Loucy (cell line): Measurements from ENCODE around the gene TENM4.

ENCODE experiments used
- H2AFZ ChIP-seq: fragments of 200-600 bp; sonication (generic); 2 replicates; pipeline ENCODE4 v1.6.0; 2016; ENCODE audit warnings: antibody characterized with exemption, mild to moderate bottlenecking, low read length, moderate library complexity
- H3F3A ChIP-seq: fragments of 200-600 bp; 2 replicates; pipeline ENCODE4 v1.6.0; 2016; ENCODE audit warnings: antibody characterized with exemption, low read depth, mild to moderate bottlenecking
- H3K27me3 ChIP-seq: fragments of 200-600 bp; sonication (generic); 2 replicates; pipeline ENCODE4 v1.6.1; 2014; ENCODE audit warnings: low read length, mild to moderate bottlenecking; ENCODE audit not compliant: insufficient read depth, poor library complexity, severe bottlenecking
- H3K36me3 ChIP-seq: fragments of 200-600 bp; sonication (generic); 2 replicates; pipeline ENCODE4 v1.6.1; 2016; ENCODE audit warnings: low read length; ENCODE audit not compliant: insufficient read depth
- H3K4me1 ChIP-seq: fragments of 200-600 bp; sonication (generic); 2 replicates; pipeline ENCODE4 v1.5.1; 2014; ENCODE audit warnings: low read length, mild to moderate bottlenecking; ENCODE audit not compliant: insufficient read depth, poor library complexity, severe bottlenecking
- H3K4me2 ChIP-seq: fragments of 200-600 bp; sonication (generic); 2 replicates; pipeline ENCODE4 v1.6.0; 2014; ENCODE audit warnings: antibody characterized with exemption, low read length, low read depth, mild to moderate bottlenecking; ENCODE audit not compliant: poor library complexity, severe bottlenecking
- H3K4me3 ChIP-seq: fragments of 200-600 bp; sonication (generic); 2 replicates; pipeline ENCODE4 v1.5.1; 2014; ENCODE audit warnings: low read length, mild to moderate bottlenecking, mixed read lengths; ENCODE audit not compliant: poor library complexity, severe bottlenecking
- H3K79me2 ChIP-seq: fragments of 200-600 bp; sonication (generic); 2 replicates; pipeline ENCODE4 v1.6.1; 2014; ENCODE audit warnings: low read length; ENCODE audit not compliant: insufficient read depth
- H3K9ac ChIP-seq: fragments of 200-600 bp; sonication (generic); 2 replicates; pipeline ENCODE4 v1.6.0; 2014; ENCODE audit warnings: mild to moderate bottlenecking, low read depth, low read length, moderate library complexity; ENCODE audit not compliant: poor library complexity, severe bottlenecking
- H3K9me2 ChIP-seq: fragments of 200-600 bp; sonication (generic); replicated peaks from 2 replicates; pipeline ENCODE4 v1.6.1; 2016; ENCODE audit warnings: low read depth, low read length, mixed read lengths
- H3K9me3 ChIP-seq: fragments of 200-600 bp; sonication (generic); 2 replicates; pipeline ENCODE4 v1.6.1; 2014; ENCODE audit warnings: mild to moderate bottlenecking, antibody characterized with exemption, low read length, low read depth; ENCODE audit not compliant: insufficient read depth
- H4K20me1 ChIP-seq: fragments of 200-600 bp; sonication (generic); 2 replicates; pipeline ENCODE4 v1.6.0; 2014; ENCODE audit warnings: antibody characterized with exemption, low read length, mild to moderate bottlenecking; ENCODE audit not compliant: insufficient read depth, poor library complexity, severe bottlenecking
- CTCF ChIP-seq: fragments of 200-600 bp; sonication (generic); conservative IDR thresholded peaks from 2 replicates; pipeline ENCODE4 v1.5.1; 2014; ENCODE audit warnings: mild to moderate bottlenecking, antibody characterized with exemption, low read length
- EZH2phosphoT487 ChIP-seq: fragments of 200-600 bp; IDR thresholded peaks from 2 replicates; pipeline ENCODE4 v1.6.1; 2018; ENCODE audit warnings: antibody characterized with exemption, mild to moderate bottlenecking, moderate library complexity, borderline replicate concordance

Gene TENM4

GRCh38 chr11:78833237-78833636, 607.6 kb downstream of the TENM4 start:
- TF ChIP-seq CTCF (no peak), EZH2phosphoT487 (no peak)
- no peaks in the 10 kb centered on the region for H3K36me3 ChIP-seq
- no peaks in the 10 kb centered on the region for H3F3A ChIP-seq
- H4K20me1 ChIP-seq = no peaks in the 10 kb centered on the region
- no peak overlapping the region for H2AFZ ChIP-seq
- H3K9me2 ChIP-seq = no peaks in the 10 kb centered on the region
- H3K4me3 ChIP-seq = no peak overlapping the region
- no peaks in the 10 kb centered on the region for H3K4me1 ChIP-seq
- no peaks in the 10 kb centered on the region for H3K9me3 ChIP-seq
- no peak overlapping the region for H3K4me2 ChIP-seq
- H3K9ac ChIP-seq = no peak overlapping the region
- H3K27me3 ChIP-seq = no peaks in the 10 kb centered on the region
- no peaks in the 10 kb centered on the region for H3K79me2 ChIP-seq

- TF ChIP-seq EZH2phosphoT487 = no peak
- no peak for TF ChIP-seq CTCF
- no peak overlapping the region for H2AFZ ChIP-seq
Measured at GRCh38 chr11:78832226-78832947, 608.4 kb downstream of the TENM4 start.

GRCh38 chr11:78831571-78831970, 609.3 kb downstream of the TENM4 start:
- no peaks in the 10 kb centered on the region for H3K9me3 ChIP-seq
- no peak overlapping the region for H3K4me3 ChIP-seq
- no peaks in the 10 kb centered on the region for H3K27me3 ChIP-seq
- no peaks in the 10 kb centered on the region for H3K9me2 ChIP-seq
- H3K9ac ChIP-seq = no peak overlapping the region
- H3K36me3 ChIP-seq = no peaks in the 10 kb centered on the region
- H3F3A ChIP-seq = no peaks in the 10 kb centered on the region
- no peaks in the 10 kb centered on the region for H3K79me2 ChIP-seq
- no peaks in the 10 kb centered on the region for H3K4me1 ChIP-seq
- no peak overlapping the region for H3K4me2 ChIP-seq
- H4K20me1 ChIP-seq = no peaks in the 10 kb centered on the region
- H2AFZ ChIP-seq = no peak overlapping the region
- no peak for TF ChIP-seq CTCF
- TF ChIP-seq EZH2phosphoT487 = no peak

More at GRCh38 chr11:78832226-78832947, 608.4 kb downstream of the TENM4 start:
- Histone ChIP-seq H3K4me2 (no peak overlapping the region), H3K9me3 (no peaks in the 10 kb centered on the region), H3K36me3 (no peaks in the 10 kb centered on the region), H3K9ac (no peak overlapping the region), H3K4me3 (no peak overlapping the region), H3K9me2 (no peaks in the 10 kb centered on the region), H4K20me1 (no peaks in the 10 kb centered on the region), H3K79me2 (no peaks in the 10 kb centered on the region), H3K4me1 (no peaks in the 10 kb centered on the region), H3K27me3 (no peaks in the 10 kb centered on the region), H3F3A (no peaks in the 10 kb centered on the region)
